ENCODE data around the gene ZNF77.
A peak's percentile ranks its signal among the peaks of the same experiment; 100 is the strongest.
"Not testable (repeated sequence)": the region's sequence is repeated elsewhere in the genome, so short reads cannot be mapped to it uniquely, and the experiment has no call there.

Gene ZNF77

DNA sequence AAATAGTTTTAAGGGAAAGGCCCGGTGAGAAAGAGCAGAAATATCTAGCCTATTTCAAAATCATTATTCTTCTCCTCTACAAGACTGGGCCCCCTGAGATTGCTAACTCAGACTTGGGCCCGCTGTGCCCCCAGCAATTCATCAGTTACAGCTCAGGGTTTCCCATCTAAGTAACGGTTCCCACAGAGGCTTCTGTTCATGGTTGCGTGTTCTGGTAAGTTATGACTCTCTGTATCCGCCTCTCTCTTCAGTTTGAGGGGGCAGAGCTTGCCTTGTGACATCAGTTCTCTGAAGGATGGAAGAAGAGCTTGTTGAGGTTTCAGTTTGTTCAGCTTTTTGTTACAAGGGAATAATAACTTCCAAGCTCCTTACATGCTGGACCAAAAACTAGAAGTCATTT is 32.5 kb downstream of the ZNF77 start:
- no peak for DNase-seq

DNA sequence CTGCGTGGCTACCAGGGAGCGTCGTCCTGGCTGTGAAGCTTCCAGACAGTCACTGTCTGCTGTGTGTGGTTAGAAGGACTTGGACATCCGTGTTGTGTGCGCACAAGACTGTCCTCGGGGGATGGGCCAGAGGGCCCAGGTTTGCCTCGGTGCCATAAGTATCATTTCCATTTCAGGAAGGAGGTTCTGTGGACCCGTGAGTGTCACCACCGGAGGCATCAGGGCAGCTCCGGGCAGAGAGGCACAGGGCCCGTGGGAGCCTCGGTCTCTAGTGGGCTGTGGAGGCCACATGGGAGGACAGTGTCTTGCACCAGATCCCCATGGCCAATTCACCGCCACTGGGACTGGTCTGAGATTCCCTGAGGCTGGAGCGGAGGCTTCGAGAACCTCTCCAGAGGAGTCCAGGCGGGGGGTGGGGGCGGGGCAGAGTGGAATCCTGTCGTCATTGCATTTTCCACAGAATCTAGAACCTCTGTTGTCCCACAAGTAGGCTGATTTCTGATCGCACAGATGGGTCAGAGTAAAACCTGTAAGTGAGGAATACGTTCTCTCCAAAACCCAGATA is 38.1 kb downstream of the ZNF77 start:
- no peak for DNase-seq

DNA sequence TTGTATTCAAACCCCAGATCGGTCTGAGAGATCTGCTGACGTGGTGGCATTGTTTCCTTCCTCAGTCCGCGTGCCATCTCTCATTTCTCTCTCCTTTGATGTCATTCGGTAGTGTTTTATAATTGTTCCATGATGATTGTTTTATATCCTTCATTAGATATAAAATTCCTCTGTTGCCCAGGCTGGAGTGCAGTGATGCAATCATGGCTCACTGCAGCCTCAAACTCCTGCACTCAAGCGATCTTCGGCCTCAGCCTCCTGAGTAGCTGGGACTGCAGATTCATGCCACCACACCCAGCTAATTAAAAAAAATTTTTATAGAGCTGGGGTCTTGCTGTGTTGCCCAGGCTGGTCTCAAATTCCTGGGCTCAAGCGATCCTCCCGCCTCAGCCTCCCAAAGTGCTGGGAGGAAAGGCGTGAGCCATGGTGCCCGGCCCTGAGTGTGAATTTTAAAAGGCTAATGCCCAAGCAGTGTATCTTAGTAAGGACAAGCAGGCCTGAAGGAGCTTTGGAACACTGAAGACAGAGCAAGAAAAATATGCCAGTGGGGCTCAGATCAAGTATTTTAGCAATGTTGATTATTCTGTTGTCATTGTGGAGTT is 38.8 kb downstream of the ZNF77 start:
- no peak for DNase-seq

DNA sequence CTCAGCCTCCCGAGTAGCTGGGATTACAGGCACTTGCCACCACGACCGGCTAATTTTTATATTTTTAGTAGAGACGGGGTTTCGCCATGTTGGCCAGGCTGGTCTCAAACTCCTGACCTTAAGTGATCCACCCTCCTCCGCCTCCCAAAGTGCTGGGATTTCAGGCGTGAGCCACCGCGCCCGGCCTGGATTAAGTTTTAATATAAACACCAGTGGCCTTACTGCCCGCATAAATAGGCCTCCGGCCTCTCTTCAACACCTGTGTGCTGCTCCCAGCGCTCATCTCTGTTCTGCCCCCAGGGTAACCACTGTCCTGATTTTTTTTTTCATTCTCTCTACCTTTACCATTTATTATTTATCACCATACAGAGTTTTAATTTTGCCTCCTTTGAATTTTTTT is 41.4 kb downstream of the ZNF77 start:
- DNase-seq, result not testable (repeated sequence)

DNA sequence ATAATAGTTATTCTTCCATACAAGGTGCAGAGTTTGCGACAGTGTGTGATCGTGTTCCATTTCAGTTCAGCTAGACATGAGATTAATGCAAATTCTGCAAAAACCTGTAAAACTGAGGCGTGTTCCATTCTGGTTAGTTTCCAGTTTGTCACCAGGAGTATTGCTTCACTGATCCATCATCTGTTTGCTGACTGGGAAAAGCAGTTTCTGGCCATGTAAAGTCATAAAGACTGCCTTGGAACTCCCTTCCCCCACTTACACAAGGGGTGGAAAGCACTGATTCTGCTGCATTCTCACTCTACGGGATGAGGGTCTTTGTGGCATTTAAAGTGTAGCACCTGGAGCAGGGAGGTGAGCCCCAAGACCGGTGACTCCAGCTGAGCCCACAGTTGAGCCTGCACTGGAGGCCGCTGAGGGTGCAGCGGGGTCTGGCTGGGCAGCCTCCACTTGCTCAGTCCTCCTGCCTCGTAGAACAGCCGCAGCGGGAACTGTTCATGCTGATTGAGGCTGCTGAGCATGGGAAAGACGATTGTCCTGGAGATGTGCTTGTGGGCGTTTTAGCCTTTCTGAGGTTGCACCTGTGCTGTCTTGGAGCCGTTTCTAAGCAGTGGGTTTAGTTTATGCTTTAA is 42.1 kb downstream of the ZNF77 start:
- DNase-seq, result no peak

DNA sequence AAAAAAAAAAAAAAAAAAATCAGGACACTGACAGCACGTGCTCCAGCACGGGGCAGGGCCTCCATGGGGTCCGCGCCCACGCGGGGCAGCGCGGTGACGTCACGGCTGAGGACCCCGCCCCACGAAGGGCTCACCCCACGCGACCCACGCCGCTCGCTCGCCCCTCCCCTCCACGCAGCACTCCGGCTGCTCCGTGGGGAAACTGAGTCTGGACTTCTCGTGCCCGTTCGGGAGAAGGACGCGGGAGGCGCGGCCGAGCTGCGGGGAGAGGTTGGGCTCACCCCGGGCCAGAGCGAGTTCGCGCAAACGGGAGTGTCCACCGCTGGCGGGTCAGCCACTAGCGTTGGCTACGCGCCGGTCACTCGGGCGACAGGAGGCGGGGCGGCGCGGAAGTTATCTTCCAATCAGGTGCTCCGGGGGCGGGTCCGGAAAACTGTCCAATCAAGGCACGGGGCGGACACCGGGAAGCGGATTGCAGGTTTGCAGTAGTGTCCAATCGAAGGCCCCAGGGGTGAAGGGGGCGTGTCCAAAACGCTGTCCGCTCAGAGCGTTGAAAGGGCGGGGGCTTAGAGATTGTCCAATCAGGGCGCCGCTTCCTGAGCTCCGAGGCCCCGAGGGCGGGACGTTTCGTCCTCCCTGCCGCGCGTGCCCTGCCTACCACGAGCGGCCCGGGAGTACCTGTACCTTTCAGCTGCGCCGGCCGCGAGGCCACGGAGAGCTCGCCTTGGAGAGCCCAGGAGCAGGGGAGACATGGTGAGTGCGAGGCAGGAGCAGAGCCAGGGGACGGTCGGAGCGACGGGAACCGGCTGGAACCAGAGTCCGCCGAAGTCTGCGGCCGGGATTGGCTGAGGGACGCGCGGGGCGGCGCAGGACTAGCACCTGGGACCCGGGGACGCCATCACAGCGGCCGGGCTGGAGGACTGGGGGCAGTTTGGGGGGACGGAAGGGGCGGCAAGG is 44.2 kb downstream of the ZNF77 start, which contains the start of gene ZNF57:
Gene ZNF57 (plus strand): TSS at position 633 of the 957 bp plus-strand sequence. CDS start 118 bp downstream, at position 751.
- DNase-seq, result peak; percentile 100

DNA sequence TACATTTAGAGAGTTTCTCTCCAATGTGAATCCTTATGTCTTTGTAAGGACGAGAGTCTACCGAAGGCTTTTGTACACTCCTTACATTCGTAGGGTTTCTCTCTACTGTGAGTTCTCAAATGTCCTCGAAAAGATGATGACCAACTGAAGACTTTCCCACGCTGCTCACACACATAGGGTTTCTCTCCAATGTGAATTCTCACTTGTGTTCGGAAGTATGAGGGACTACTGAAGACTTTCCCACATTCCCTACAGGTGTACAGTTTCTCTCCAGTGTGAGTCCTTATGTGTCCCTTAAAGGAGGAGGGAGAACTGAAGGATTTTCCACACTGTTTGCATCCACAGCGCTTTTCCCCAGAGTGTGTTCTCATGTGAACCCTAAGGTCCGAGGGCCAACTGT is 48.1 kb downstream of the ZNF77 start:
- DNase-seq, result no peak

DNA sequence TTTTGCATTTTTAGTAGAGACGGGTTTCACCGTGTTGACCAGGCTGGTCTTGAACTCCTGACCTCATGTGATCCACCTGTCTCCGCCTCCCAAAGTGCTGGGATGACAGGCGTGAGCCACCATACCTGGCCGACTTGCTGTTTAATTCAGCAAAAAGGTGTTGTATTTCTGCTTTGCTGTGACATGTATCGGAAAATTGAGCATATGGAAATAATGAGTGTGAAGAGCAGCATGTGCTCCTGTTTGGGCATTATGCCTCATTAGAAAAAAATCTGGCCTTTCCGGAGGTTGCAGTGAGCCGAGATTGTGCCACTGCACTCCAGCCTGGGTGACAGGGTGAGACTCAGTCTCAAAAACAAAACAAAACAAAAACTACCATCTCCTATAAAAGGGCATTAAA is 54.2 kb downstream of the ZNF77 start:
- DNase-seq, result not testable (repeated sequence)

DNA sequence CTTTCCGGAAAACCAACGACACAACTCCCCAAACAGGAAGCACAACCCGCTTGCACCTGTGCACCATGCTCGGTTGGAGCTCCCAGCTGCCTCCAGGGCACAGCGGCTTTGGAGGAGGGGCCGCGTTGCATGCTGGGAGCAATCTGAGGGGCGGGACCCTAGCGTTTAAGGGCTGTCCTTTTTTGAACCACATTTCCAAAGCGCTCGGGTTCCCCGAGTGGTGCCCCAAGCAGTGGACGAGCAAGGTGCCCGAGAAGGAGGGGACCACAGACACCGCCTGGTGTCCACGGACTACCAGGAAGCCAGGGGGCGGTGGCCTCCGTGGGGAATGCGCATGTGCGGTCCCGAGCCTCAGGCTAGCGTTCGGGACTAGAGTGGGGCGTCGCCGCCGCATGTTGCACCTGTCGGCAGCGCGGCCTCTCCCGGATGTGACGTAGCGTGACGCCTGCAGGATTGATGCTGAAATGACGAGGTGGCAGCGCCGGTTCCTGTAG is 56.0 kb downstream of the ZNF77 start:
- no peak for DNase-seq

DNA sequence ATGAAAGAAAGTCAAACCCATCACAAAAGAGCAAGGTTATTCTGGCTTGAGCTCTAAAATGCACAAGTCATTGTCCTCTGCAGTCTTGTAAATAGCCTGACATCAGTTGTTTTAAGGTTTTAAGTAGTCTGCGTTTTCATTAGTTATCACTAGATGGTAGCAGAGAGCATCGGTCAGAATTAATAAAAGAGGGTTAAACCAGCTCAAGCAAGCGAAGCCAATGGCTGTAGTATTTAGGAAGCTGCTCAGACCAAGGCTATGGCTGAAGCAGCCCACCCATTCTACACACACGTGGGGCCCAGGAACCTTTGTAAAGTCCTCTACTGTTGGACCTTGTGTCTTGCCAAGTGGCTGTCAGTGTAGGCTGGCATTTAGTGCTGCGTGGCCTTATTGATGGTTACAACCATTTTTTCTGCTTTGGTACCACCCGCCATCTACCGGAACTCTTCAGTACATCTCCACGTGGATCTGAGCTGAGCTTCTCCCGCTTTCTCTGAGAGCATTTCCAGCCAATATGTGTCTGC is 57.3 kb downstream of the ZNF77 start:
- DNase-seq, result peak; percentile 62

DNA sequence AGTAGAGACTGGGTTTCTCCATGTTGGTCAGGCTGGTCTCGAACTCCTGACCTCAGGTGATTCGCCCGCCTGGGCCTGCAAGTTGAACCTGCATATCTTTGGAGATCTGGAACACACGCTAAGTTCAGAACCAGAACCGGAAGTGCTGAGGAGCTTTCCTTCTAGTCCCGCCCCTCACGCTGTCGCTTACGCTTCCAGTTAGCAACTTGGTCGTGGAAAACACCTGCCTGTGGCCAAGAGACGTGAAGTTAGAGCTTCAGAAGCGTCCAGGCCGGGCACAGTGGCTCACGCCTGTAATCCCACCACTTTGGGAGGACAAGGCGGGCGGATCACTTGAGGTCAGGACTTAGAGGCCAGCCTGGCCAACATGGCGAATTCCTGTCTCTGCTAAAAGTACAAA is 59.0 kb downstream of the ZNF77 start:
- no peak for DNase-seq

DNA sequence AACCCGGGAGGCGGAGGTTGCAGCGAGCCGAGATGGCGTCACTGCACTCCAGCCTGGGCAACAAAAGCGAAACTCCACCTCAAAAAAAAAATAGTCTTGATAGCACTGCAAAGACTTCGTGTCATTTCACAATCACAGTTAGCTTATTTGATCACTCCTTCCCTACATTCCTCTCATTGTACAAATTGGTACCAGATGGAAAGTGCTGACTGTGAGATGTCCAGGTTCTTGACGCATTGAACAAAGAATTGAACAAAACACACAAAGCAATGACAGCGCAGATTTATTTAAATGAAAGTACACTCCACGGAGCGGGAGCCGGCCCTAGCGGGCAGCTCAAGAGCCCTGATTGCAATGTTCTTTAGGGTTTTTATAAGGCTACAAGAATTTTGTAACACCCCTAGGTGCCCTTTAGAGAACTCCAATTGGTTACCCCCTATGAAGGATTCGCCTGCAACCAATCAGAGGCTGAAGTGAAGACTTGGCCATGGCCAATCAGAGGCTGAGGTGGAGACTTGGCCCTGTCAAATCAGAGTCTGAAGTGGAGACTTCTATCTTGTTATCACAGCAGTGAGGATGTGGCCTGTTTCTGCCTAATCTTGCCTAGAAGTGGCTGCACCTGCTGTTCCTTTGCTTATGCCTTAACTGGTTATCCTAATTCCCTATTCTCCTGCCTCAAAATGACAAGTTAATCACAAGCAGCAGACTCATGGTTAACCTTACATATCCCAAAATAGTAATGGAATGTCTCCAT is 60.9 kb downstream of the ZNF77 start:
- no peak for DNase-seq

All from suppressor macrophage treated with lipopolysaccharide for 4 hours (primary cell).